ENCODE measurements around the gene NUB1. TPM values are rescaled to one million over a fixed set of nuclear protein-coding genes. Genes with fewer than 3 reads are reported as not detected.

NUB1 gene
- total RNA-seq, 2 donors from 2014 or later: 46.4 to 53.7 TPM

DNA sequence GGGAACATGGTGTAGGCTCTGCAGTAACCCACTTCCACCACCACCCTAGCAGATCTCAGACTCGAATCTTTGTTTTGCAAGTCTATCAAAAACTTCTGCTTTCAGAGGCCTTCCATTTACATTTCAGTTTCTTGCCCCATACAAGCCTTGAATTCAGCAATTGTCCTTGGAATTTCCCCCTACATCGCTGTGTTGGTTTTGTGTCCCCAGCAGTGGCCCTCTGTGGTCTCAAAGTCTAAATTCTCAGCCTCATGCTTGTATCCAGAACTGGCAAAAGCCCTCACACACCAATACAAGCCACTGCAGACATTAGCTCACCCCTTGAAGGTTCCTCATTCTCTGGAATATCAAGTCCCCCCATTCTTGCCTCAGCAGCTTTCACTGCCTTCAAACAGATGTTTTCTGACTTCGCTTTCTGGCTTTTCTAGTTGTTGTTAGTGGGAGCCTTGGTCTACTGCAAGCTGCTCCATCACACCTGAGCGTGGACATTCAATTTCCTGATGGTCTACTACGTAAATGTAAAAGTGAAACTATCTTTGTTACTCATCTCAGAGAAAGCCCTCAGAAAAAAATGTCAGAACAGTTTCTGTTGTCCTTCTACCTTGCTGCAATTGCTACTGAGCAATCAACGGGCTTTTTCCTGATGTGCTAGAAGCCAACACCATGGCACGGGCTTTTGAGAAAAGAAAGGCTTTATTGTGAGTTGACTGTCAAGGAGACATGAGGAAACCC is 1.8 kb upstream of the NUB1 start:
- no peak for DNase-seq (ENCODE audit: low spot score)
- Histone ChIP-seq H3K4me3 (no peak overlapping the region), H3K27ac (no peak overlapping the region), H3K4me1 (replicated peaks) (peaks cover 7% of the 10 kb centered on the region), H3K9me3 (no peaks in the 10 kb centered on the region), H3K27me3 (replicated peaks; ENCODE audit: insufficient read depth) (no peaks in the 10 kb centered on the region), H3K36me3 (no peaks in the 10 kb centered on the region)
- TF ChIP-seq, protein P1, sequence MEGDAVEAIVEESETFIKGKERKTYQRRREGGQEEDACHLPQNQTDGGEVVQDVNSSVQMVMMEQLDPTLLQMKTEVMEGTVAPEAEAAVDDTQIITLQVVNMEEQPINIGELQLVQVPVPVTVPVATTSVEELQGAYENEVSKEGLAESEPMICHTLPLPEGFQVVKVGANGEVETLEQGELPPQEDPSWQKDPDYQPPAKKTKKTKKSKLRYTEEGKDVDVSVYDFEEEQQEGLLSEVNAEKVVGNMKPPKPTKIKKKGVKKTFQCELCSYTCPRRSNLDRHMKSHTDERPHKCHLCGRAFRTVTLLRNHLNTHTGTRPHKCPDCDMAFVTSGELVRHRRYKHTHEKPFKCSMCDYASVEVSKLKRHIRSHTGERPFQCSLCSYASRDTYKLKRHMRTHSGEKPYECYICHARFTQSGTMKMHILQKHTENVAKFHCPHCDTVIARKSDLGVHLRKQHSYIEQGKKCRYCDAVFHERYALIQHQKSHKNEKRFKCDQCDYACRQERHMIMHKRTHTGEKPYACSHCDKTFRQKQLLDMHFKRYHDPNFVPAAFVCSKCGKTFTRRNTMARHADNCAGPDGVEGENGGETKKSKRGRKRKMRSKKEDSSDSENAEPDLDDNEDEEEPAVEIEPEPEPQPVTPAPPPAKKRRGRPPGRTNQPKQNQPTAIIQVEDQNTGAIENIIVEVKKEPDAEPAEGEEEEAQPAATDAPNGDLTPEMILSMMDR (IDR thresholded peaks at IDR 0.05): no peak
- no peak for TF ChIP-seq POLR2AphosphoS5 (IDR thresholded peaks at IDR 0.05)
- no peak for TF ChIP-seq POLR2A (IDR thresholded peaks at IDR 0.05)
- intact Hi-C loops (cut with DNase I): loop anchor here (5.0 kb wide), 1 partner anchor 88 kb away; no protein-coding TSS in a partner anchor
- 67% methylated on average over 7 of the region's 7 CpGs for WGBS

DNA sequence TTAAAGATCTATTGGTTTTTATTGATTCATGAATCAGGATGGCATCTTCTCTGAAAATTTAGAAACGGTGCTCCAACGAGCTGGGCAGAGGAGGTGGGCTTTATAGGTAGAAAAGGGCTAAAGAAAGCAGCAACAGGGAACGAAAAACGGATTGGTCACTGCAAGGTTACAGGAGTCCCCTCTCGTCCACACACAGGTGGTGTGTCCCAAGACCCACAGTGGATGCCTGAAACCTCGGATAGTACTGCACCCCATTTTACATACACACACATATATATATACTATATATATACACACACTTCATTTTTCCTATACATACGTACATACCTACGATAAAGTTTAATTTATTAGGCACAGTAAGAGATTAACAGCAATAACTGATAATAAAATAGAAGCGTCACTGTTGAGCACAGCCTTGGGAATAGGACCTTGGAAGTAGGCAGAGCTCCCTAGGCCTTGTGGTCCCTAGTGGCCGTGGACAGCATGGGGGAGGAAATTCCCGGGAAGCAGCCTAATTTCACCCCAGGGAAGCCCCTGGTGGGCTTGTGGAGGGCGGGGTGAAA is 737 bp upstream of the NUB1 start:
- H3K9me3 ChIP-seq: no peaks in the 10 kb centered on the region
- DNase-seq (ENCODE audit: low spot score): no peak
- peak overlapping the region in 1 of 2 donors; percentile 81 for H3K4me3 ChIP-seq
- peaks cover 7% of the 10 kb centered on the region for H3K4me1 ChIP-seq (replicated peaks)
- 55% methylated on average over 12 of the region's 12 CpGs for WGBS
- no peak for TF ChIP-seq POLR2AphosphoS5 (IDR thresholded peaks at IDR 0.05)
- TF ChIP-seq POLR2A (IDR thresholded peaks at IDR 0.05): no peak
- TF ChIP-seq, protein P1 (IDR thresholded peaks at IDR 0.05): no peak
- H3K27ac ChIP-seq: peak overlapping the region; percentile 42 to 80
- no peaks in the 10 kb centered on the region for H3K27me3 ChIP-seq (replicated peaks; ENCODE audit: insufficient read depth)
- peaks cover 0 to 3% of the 10 kb centered on the region in 2 donors for H3K36me3 ChIP-seq
- intact Hi-C loops (cut with DNase I): loop anchor here (5.0 kb wide), 1 partner anchor 89 kb away; no protein-coding TSS in a partner anchor

DNA sequence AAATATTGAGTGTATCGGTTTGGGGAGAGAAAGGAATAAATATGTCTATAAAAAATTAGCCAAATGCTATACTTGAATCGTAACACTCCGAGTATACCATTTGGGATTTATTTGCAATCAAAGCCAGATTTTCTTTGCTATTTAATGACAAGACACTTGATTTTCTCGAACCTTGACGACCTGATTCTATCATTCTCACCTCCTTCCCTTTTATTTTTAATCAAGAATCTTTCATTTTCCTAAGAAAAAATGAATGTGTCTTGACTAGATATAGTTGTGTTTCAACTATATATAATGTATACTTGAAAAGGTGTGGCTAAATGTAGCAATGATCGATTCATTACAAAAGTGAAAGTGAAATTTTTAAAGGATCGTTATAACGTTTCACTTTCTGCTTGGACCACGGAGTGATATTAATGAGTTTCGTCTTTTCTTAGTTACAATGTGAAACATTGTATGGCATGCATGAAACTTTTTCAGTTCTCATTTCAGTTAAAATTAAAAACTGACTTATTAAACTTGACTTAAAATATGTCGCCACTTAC is 562 bp downstream of the NUB1 start:
- 4% methylated on average over 11 of the region's 11 CpGs for WGBS
- Histone ChIP-seq H3K9me3 (no peaks in the 10 kb centered on the region), H3K4me1 (replicated peaks) (peaks cover 7% of the 10 kb centered on the region), H3K4me3 (peak overlapping the region; percentile 81 to 95), H3K36me3 (peaks cover 0 to 7% of the 10 kb centered on the region in 2 donors), H3K27ac (peak overlapping the region; percentile 72 to 80), H3K27me3 (replicated peaks; ENCODE audit: insufficient read depth) (no peaks in the 10 kb centered on the region)
- intact Hi-C loops (cut with DNase I): loop anchor here (5.0 kb wide), 1 partner anchor 90 kb away; no protein-coding TSS in a partner anchor
- TF ChIP-seq POLR2AphosphoS5 (IDR thresholded peaks at IDR 0.05): no peak
- TF ChIP-seq, protein P1 (IDR thresholded peaks at IDR 0.05): no peak
- TF ChIP-seq POLR2A (IDR thresholded peaks at IDR 0.05): no peak
- no peak for DNase-seq (ENCODE audit: low spot score)

DNA sequence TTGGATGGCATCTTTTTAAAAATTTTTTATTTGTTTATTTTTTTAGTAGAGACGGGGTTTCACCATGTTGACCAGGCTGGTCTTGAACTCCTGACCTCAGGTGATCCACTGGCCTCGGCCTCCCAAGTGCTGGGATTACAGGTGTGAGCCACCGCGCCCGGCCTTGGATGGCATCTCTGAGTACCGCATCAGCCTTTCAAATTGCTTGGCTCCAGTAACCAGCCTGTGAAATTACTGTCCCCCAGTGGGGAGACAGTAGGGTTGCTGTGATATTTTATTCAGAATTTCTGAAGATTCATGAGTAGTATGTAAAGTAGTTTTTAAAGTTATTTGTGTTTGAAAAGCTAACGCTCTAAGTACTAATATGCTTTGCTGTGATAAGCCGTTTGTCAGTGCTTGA is 1.2 kb downstream of the NUB1 start:
- H3K9me3 ChIP-seq: no peaks in the 10 kb centered on the region
- TF ChIP-seq, protein P1 (IDR thresholded peaks at IDR 0.05): no peak
- TF ChIP-seq POLR2A (IDR thresholded peaks at IDR 0.05) (no peak), POLR2AphosphoS5 (IDR thresholded peaks at IDR 0.05) (no peak)
- peaks cover 0 to 7% of the 10 kb centered on the region in 2 donors for H3K36me3 ChIP-seq
- H3K27ac ChIP-seq: no peak overlapping the region
- WGBS: 56% methylated on average over 8 of the region's 8 CpGs
- intact Hi-C loops (cut with DNase I): loop anchor here (5.0 kb wide), 1 partner anchor 91 kb away; no protein-coding TSS in a partner anchor
- no peak for DNase-seq (ENCODE audit: low spot score)
- H3K4me1 ChIP-seq (replicated peaks): peaks cover 7% of the 10 kb centered on the region
- H3K27me3 ChIP-seq (replicated peaks; ENCODE audit: insufficient read depth): no peaks in the 10 kb centered on the region
- H3K4me3 ChIP-seq: peak overlapping the region; percentile 81 to 95
